ENCODE measurements around the gene ARRDC5. TPM values are rescaled to one million over a fixed set of nuclear protein-coding genes. Genes with fewer than 3 reads are reported as not detected.
"Not testable (repeated sequence)": the region's sequence is repeated elsewhere in the genome, so short reads cannot be mapped to it uniquely, and the experiment has no call there.

ARRDC5 gene
- total and polyA plus RNA-seq, 2 of the 13 experiments (the other 11 are each of a cell fraction or from before 2014, with no cell fraction given), result not detected

- no peak for FAIRE-seq
- no peaks in the 10 kb centered on the region for H4K20me1 ChIP-seq (ENCODE audit: insufficient read depth, low read length)
These were observed 49.0 kb upstream of the ARRDC5 start for GRCh38 chr19:4951656-4952055.

DNA sequence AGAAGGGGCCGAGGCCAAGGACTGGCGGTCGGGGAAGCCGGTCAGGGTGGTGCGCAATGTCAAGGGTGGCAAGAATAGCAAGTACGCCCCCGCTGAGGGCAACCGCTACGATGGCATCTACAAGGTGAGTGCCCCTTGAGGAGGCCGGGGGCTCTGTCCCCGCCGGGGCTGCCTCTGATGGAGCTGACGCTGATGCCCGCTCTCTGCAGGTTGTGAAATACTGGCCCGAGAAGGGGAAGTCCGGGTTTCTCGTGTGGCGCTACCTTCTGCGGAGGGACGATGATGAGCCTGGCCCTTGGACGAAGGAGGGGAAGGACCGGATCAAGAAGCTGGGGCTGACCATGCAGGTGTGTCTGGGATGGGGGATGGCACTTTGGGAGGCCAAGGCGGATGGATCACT, 48.0 kb upstream of the ARRDC5 start:
- ATAC-seq; FAIRE-seq; H4K20me1 ChIP-seq (ENCODE audit: insufficient read depth, low read length); H2AFZ ChIP-seq (ENCODE audit: low read length); H3K9me3 ChIP-seq (ENCODE audit: low read length); CTCF ChIA-PET (ENCODE audit: low intra/inter-chr PET ratio, low total read pairs); H3K27me3 ChIP-seq (ENCODE audit: control insufficient read depth in 1 of 2, insufficient read depth in 2 of 2, low read length in 2 of 2); H3K4me2 ChIP-seq (ENCODE audit: low read depth, low read length); intact Hi-C loops (cut with micrococcal nuclease; ENCODE audit: unreplicated experiment); POLR2A ChIA-PET; H3K79me2 ChIP-seq (ENCODE audit: insufficient read depth, low read length); BruUV-seq (replicated peaks); H3K4me1 ChIP-seq (ENCODE audit: insufficient read depth, low read length); in situ Hi-C loops (cut with HindIII; ENCODE audit: extremely low pct_ligation_motif_present, low pct_unique_long_range_greater_than_20kb); H3K4me3 ChIP-seq (replicated peaks in 1 of 3; ENCODE audit: insufficient read depth in 1 of 3, low read depth in 2 of 3, low read length in 3 of 3); DNase-seq (ENCODE audit: low spot score); H3K27ac ChIP-seq (ENCODE audit: extremely low read length, insufficient read depth, low read length); H3K9ac ChIP-seq (ENCODE audit: insufficient read depth, low read depth, low read length): not testable (repeated sequence)
- 97% methylated on average over 17 of the region's 23 CpGs for WGBS (ENCODE audit: low lambda C conversion rate)
- peaks cover 8 to 68% of the 10 kb centered on the region in 2 experiments for H3K36me3 ChIP-seq (replicated peaks in 1 of 2; ENCODE audit: control insufficient read depth in 1 of 2, insufficient read depth in 2 of 2, low read length in 2 of 2)

More at GRCh38 chr19:4951656-4952055, 49.0 kb upstream of the ARRDC5 start:
- H3K9me3 ChIP-seq (ENCODE audit: low read length), result no peaks in the 10 kb centered on the region
- BruUV-seq (replicated peaks), result no TSS peak
- no peak overlapping the region for H3K27ac ChIP-seq (ENCODE audit: extremely low read length, insufficient read depth, low read length)
- no peak overlapping the region for H3K4me2 ChIP-seq (ENCODE audit: low read depth, low read length)
- no peak overlapping the region for H2AFZ ChIP-seq (ENCODE audit: low read length)
- WGBS (ENCODE audit: low lambda C conversion rate), result 98% methylated on average over 11 of the region's 11 CpGs
- CTCF ChIA-PET (ENCODE audit: low intra/inter-chr PET ratio, low total read pairs), result no interaction called here
- POLR2A ChIA-PET, result no interaction called here
- no peak for DNase-seq (ENCODE audit: low spot score)
- no peak overlapping the region for H3K9ac ChIP-seq (ENCODE audit: insufficient read depth, low read depth, low read length)
- intact Hi-C loops (cut with micrococcal nuclease; ENCODE audit: unreplicated experiment) (no loop called here), in situ Hi-C loops (cut with HindIII; ENCODE audit: extremely low pct_ligation_motif_present, low pct_unique_long_range_greater_than_20kb) (no loop called here)
- H3K4me3 ChIP-seq (replicated peaks in 1 of 3; ENCODE audit: insufficient read depth in 1 of 3, low read depth in 2 of 3, low read length in 3 of 3), result no peak overlapping the region
- ATAC-seq, result no peak
- H3K27me3 ChIP-seq (ENCODE audit: control insufficient read depth in 1 of 2, insufficient read depth in 2 of 2, low read length in 2 of 2), result no peaks in the 10 kb centered on the region
- H3K79me2 ChIP-seq (ENCODE audit: insufficient read depth, low read length), result no peaks in the 10 kb centered on the region
- peaks cover 10 to 66% of the 10 kb centered on the region in 2 experiments for H3K36me3 ChIP-seq (replicated peaks in 1 of 2; ENCODE audit: control insufficient read depth in 1 of 2, insufficient read depth in 2 of 2, low read length in 2 of 2)
- H3K4me1 ChIP-seq (ENCODE audit: insufficient read depth, low read length), result no peaks in the 10 kb centered on the region
- TF ChIP-seq, protein P1, sequence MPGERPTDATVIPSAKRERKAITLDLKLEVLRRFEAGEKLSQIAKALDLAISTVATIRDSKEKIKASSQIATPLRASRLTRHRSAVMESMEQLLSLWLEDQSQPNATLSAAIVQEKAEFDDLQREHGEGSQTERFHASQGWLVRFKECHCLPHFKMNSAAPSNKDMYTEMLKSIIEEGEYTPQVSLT (CRISPR knock-in tag; IDR thresholded peaks at IDR 0.05; ENCODE audit: borderline replicate concordance, low read depth), result no peak
- TF ChIP-seq NFYC (CRISPR knock-in tag; IDR thresholded peaks at IDR 0.05) (no peak), BRD4 (CRISPR knock-in tag; IDR thresholded peaks at IDR 0.05) (no peak), ZNF790 (CRISPR knock-in tag; IDR thresholded peaks at IDR 0.05; ENCODE audit: borderline replicate concordance) (no peak), PAF1 (CRISPR knock-in tag; IDR thresholded peaks at IDR 0.05) (no peak), ZNF446 (CRISPR knock-in tag; IDR thresholded peaks at IDR 0.05) (no peak), ZNF121 (CRISPR knock-in tag; IDR thresholded peaks at IDR 0.05) (no peak), SRSF4 (IDR thresholded peaks at IDR 0.05; ENCODE audit: low read depth, low read length, poor library complexity, severe bottlenecking) (no peak), ZFP90 (CRISPR knock-in tag; IDR thresholded peaks at IDR 0.05; ENCODE audit: borderline replicate concordance) (no peak), ZNF766 (CRISPR knock-in tag; IDR thresholded peaks at IDR 0.05; ENCODE audit: borderline replicate concordance) (no peak), ZNF670 (CRISPR knock-in tag; IDR thresholded peaks at IDR 0.05; ENCODE audit: borderline replicate concordance) (no peak), ZNF775 (CRISPR knock-in tag; IDR thresholded peaks at IDR 0.05; ENCODE audit: borderline replicate concordance) (no peak)
- TF ChIP-seq, protein P2, sequence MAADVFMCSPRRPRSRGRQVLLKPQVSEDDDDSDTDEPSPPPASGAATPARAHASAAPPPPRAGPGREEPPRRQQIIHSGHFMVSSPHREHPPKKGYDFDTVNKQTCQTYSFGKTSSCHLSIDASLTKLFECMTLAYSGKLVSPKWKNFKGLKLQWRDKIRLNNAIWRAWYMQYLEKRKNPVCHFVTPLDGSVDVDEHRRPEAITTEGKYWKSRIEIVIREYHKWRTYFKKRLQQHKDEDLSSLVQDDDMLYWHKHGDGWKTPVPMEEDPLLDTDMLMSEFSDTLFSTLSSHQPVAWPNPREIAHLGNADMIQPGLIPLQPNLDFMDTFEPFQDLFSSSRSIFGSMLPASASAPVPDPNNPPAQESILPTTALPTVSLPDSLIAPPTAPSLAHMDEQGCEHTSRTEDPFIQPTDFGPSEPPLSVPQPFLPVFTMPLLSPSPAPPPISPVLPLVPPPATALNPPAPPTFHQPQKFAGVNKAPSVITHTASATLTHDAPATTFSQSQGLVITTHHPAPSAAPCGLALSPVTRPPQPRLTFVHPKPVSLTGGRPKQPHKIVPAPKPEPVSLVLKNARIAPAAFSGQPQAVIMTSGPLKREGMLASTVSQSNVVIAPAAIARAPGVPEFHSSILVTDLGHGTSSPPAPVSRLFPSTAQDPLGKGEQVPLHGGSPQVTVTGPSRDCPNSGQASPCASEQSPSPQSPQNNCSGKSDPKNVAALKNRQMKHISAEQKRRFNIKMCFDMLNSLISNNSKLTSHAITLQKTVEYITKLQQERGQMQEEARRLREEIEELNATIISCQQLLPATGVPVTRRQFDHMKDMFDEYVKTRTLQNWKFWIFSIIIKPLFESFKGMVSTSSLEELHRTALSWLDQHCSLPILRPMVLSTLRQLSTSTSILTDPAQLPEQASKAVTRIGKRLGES (CRISPR knock-in tag; IDR thresholded peaks at IDR 0.05; ENCODE audit: borderline replicate concordance), result no peak
